ENCODE data around the gene ZFYVE9.

DNA sequence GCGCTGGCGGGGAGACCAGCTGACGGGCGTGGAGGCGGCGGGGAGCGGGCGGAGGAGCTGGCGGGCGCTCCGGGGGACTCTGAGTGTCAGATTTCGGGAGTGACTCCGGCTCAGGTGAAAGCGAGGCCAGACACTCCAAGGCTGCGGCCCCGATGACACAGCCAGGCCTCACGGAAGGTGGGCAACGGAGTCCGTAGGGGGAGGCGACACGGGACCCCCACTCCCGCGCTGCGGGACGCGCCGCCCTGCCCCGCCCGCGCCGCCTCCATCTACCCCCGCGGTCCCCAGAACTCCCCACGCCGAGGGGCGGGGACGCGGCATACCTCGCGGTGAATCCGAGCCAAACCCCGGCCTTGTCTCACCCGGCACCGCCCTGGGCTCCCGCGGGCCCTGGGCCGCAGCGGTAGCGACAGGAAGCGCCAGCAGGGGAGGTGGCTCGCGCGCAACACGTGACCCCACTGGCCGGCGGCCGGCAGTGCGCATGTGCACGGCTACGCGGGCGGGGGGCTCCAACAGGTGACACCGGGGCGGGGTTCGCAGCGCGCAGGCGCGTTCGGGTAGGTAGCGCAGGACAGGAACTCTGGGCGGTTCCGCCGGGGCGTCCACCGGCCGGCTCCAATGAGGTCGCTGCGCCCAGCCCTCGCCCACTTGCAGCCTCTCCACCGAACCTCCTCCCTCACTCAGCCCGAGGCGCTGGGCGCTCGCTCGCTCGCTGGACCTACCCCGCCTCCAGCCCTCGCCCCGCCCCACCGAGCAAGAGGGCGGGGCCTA lies 224.0 kb downstream of the ZFYVE9 start, which contains the start of gene CC2D1B:
- TF ChIP-seq POLR2A (IDR thresholded peaks at IDR 0.05): peak; percentile 93 to 95
- TF ChIP-seq, protein P1, sequence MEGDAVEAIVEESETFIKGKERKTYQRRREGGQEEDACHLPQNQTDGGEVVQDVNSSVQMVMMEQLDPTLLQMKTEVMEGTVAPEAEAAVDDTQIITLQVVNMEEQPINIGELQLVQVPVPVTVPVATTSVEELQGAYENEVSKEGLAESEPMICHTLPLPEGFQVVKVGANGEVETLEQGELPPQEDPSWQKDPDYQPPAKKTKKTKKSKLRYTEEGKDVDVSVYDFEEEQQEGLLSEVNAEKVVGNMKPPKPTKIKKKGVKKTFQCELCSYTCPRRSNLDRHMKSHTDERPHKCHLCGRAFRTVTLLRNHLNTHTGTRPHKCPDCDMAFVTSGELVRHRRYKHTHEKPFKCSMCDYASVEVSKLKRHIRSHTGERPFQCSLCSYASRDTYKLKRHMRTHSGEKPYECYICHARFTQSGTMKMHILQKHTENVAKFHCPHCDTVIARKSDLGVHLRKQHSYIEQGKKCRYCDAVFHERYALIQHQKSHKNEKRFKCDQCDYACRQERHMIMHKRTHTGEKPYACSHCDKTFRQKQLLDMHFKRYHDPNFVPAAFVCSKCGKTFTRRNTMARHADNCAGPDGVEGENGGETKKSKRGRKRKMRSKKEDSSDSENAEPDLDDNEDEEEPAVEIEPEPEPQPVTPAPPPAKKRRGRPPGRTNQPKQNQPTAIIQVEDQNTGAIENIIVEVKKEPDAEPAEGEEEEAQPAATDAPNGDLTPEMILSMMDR (IDR thresholded peaks at IDR 0.05): peak in 5 of 6 experiments; percentile 16 to 66 (median 39)

Measured in adrenal gland (tissue), 5 donors.